Daoy (cell line): ENCODE results near the gene ABCB9. TPM values are rescaled to one million over a fixed set of nuclear protein-coding genes. Genes with fewer than 3 reads are reported as not detected.
A peak's percentile ranks its signal among the peaks of the same experiment; 100 is the strongest.
"Not testable (repeated sequence)": the region's sequence is repeated elsewhere in the genome, so short reads cannot be mapped to it uniquely, and the experiment has no call there.

Experiments used
- DNase-seq: peaks from one replicate; pipeline ENCODE4 v3.0.0-alpha.2; 2015; ENCODE audit warnings: low read depth
- total RNA-seq: library from RNA; depleted of rRNA; stranded (reverse); fragments of >200 nt; shearing (Covaris generic); gene quantifications from 2 replicates; pipeline ENCODE4 v1.2.3, GENCODE V29; 2014

ABCB9 gene
- total RNA-seq, 1 experiment from 2014 or later: 6.4 TPM

- peak; percentile 49 for DNase-seq
Measured at GRCh38 chr12:122941351-122941750, 24.9 kb downstream of the ABCB9 start.

- DNase-seq: no peak
Measured at GRCh38 chr12:122939125-122939524, 27.1 kb downstream of the ABCB9 start.

DNA sequence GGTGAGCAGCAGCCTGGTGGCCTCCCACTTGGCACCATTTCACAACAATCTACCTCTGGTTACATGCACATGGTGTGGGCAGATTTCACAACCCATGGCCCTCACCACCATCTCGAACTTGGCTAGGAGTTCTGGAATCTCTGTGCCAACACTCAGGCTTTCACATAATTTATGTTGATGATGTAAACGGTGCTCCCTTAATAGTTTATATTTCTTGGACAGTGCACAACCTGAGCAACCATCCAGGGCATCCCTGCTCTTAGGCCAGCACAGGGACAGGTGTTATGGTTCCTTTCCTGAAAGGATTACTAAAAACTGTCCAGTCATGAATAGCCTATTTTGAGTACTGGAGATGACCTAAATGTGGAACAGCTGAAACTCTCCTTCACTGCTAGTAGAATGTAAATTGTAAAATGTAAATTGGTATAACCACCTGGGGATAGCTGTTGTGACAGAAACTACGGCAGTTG lies 28.6 kb downstream of the ABCB9 start:
- no peak for DNase-seq

DNA sequence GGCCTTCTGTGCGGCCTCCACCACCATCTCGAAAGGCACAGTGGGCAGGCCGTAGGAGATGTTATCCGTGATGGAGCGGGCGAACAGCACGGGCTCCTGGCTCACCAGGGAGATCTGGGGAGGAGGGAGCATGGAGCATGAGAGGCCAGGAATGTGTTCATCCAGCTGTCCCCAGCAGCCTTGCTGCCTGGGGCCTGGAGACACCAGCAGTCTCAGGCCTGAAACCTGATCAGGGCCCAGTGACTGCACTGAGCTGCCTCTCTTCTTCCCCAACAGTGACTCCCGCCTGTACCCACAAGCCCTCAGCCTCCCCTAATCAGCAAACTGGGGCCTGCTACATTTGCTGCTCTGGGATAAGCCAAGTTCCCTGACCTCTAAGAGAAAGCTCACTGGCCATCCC lies 30.9 kb downstream of the ABCB9 start:
- DNase-seq: no peak

DNA sequence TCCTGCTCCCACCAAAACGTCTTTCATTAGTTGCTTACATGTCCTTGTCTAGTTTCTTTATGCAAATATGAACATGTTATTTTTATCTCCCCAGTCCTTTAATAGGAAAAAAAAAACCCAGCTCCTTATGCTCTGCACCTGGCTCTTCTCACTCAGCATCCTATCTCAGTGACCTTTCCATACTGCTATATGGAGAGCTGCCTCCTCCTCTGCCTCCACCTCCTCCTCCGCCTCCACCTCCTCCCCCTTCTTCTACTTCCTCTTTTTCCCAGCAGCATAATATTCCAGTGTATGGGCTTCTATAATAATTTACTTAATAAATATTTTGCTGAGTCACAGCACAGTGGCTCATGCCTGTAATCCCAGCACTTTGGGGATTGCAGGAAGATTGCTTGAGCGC lies 31.5 kb downstream of the ABCB9 start:
- DNase-seq: no peak

DNA sequence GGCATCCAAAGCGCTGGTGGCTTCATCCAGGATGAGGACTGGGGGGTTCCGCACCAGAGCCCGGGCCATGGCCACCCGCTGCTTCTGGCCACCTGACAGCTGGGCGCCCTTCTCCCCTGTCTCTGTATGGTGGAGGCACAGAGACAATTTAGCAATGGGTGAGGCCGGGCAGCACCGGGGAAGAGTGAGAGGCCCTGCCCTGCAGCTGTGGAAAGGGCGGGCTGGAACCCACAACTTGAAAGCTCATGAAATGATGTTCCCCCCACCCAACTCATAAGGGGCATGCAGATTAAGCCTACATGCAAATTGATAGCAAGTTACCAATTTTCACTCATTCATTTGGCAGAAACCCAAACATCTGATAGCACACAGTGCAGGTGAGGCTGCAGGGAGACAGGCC lies 34.1 kb downstream of the ABCB9 start:
- DNase-seq: no peak

- DNase-seq: no peak
Measured at GRCh38 chr12:122929812-122930211, 36.5 kb downstream of the ABCB9 start.

DNA sequence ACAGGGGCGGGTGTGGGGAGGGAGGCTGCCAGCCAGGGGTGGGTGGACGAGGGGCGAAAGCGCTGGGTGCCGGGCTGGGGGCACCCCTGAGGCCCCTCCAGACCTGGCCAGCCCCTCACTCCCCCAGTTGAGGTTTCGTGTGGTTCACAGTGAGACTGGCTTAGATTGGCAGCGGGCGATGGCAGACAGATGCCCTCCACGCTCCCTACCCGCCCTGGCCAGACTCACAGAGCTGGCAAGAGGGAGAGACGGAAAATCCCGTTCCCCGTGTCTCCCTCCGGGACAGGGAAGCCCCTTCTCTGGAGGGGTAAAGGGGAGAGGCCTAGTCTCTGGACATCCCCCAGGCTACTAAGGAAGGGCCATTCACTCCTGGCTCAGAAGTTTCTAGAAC lies 37.1 kb downstream of the ABCB9 start:
- DNase-seq: no peak

- DNase-seq: no peak
Measured at GRCh38 chr12:122928404-122929147, 37.7 kb downstream of the ABCB9 start.

- no peak for DNase-seq
Measured at GRCh38 chr12:122927756-122928403, 38.4 kb downstream of the ABCB9 start.

DNA sequence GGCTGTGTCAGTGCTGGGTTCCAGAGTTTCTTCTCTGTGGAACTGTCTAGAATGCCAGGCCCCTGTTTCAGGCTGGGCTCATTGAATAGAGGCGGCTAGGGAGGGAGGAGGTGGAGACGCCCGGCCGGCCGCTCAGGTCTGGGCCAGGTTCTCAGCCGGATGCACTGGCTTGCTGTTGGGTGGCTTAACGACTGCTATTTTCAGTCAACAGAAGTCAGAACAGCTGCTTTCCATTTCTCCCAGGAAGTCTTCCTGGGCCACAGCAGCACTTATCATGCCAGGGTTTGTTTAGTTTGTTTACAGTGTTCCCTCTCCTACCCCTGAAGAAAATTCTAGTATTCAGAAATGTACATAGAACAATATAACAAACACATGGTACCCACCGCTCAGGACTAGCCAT lies 44.3 kb downstream of the ABCB9 start:
- DNase-seq: no peak

GRCh38 chr12:122920687-122921086 lies 45.6 kb downstream of the ABCB9 start:
- no peak for DNase-seq

GRCh38 chr12:122918827-122919226 lies 47.4 kb downstream of the ABCB9 start:
- DNase-seq: no peak

GRCh38 chr12:122917507-122918121 lies 48.6 kb downstream of the ABCB9 start:
- DNase-seq: peak; percentile 51

GRCh38 chr12:122909442-122910288 lies 56.6 kb downstream of the ABCB9 start:
- no peak for DNase-seq

DNA sequence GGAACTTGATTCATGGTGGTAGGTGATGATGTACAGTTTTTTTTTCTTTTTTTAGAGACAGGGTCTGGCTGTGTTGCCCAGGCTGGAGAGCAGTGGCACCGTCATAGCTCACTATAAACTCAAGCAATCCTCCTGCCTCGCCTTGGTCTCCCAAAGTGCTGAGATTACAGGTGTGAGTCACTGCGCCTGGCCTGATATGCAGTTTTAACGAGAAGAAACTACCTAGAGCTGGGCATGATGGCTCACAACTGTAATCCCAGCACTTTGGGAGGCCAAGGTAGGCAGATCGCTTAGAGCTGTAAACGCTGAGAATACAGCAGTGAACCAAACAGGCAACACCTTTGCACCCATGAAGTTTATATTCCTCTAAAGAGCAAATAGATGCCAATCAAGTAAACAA lies 57.3 kb downstream of the ABCB9 start:
- no peak for DNase-seq

GRCh38 chr12:122905258-122905657 lies 61.0 kb downstream of the ABCB9 start:
- DNase-seq: not testable (repeated sequence)

GRCh38 chr12:122903693-122904034 lies 62.6 kb downstream of the ABCB9 start:
- DNase-seq: no peak

GRCh38 chr12:122902854-122903692 lies 63.2 kb downstream of the ABCB9 start:
- DNase-seq: no peak

DNA sequence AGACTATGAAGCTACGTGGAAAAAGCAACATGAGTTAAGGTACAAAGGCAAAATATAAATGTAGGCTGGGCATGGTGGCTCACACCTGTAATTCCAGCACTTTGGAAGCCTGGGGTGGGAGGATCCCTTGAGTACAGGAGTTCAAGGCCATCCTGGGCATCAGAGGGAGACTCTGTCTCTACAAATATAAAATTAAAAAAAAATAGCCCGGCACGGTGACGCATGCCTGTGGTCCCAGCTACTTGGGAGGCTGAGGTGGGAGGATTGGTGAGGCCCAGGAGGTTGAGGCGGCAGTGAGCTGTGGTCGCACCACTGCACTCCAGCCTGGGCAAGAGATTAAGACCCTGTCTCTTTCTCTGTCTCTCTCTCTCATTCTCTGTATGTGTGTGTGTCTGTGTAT lies 66.4 kb downstream of the ABCB9 start:
- no peak for DNase-seq

- DNase-seq: no peak
Measured at GRCh38 chr12:122896662-122897061, 69.6 kb downstream of the ABCB9 start.
